CD4-positive, alpha-beta T cell (primary cell): Measurements from ENCODE around the gene SORCS2. TPM values are rescaled to one million over a fixed set of nuclear protein-coding genes. Genes with fewer than 3 reads are reported as not detected.

Experiments used
- ATAC-seq: fragments of 200-7000 bp; cut with Tn5 transposase; one replicate; pipeline ENCODE4 v1.10.0; 2022; ENCODE audit warnings: mild to moderate bottlenecking; ENCODE audit not compliant: poor library complexity
- CTCF ChIA-PET: fragments of 350-600 bp; sonication (Branson Sonifier 250); formaldehyde crosslinking; loops from one replicate; lab custom pipeline; 2021; ENCODE audit warnings: antibody characterized with exemption, inconsistent platforms; lab: Charles Lee
- POLR2A ChIA-PET: fragments of 350-600 bp; sonication (Branson Sonifier 250); formaldehyde crosslinking; loops from one replicate; lab custom pipeline; 2021; ENCODE audit warnings: antibody characterized with exemption, inconsistent platforms; lab: Charles Lee
- DNase-seq, 14 experiments: peaks; one replicate each; pipeline ENCODE4 v3.0.0-alpha.2; 2013 to 2020; ENCODE audit warnings: mixed read lengths in 2 of 14
- H3K27ac ChIP-seq, 2 donors: one replicate each; pipeline versions ENCODE4 v1.5.1 to v1.7.0; 2013; ENCODE audit warnings: low read length in 2 of 2, low read depth in 1 of 2, mild to moderate bottlenecking in 1 of 2
- H3K27me3 ChIP-seq, 2 experiments: 1 replicate in 1 of 2; 2 replicates in 1 of 2; pipeline versions ENCODE4 v1.6.1 to v1.7.0; 2013; ENCODE audit warnings: low read length in 2 of 2, control low read depth in 1 of 2, mild to moderate bottlenecking in 1 of 2, moderate library complexity in 1 of 2; ENCODE audit not compliant: insufficient read depth in 2 of 2, control insufficient read depth in 1 of 2
- H3K36me3 ChIP-seq: one replicate; pipeline ENCODE4 v1.6.1; 2013; ENCODE audit warnings: low read length, control low read depth; ENCODE audit not compliant: insufficient read depth
- H3K4me1 ChIP-seq: one replicate; pipeline ENCODE4 v1.6.1; 2013; ENCODE audit warnings: low read length, control low read depth; ENCODE audit not compliant: insufficient read depth
- H3K4me3 ChIP-seq: one replicate; pipeline ENCODE4 v1.5.1; 2013; ENCODE audit warnings: mild to moderate bottlenecking, low read length, moderate library complexity
- H3K9me3 ChIP-seq, 2 experiments: 1 replicate in 1 of 2; 2 replicates in 1 of 2; pipeline versions ENCODE4 v1.6.1 to v1.7.0; 2013; ENCODE audit warnings: low read length in 2 of 2, mild to moderate bottlenecking in 2 of 2, control low read depth in 1 of 2, moderate library complexity in 1 of 2; ENCODE audit not compliant: control insufficient read depth in 1 of 2, insufficient read depth in 1 of 2
- H3K27ac Mint-ChIP-seq: one replicate; pipeline ENCODE4 v1.8.0; 2020; ENCODE audit warnings: mixed read lengths
- H3K27me3 Mint-ChIP-seq: one replicate; pipeline ENCODE4 v1.8.0; 2021; ENCODE audit warnings: mixed read lengths
- H3K36me3 Mint-ChIP-seq: one replicate; pipeline ENCODE4 v1.8.0; 2021; ENCODE audit warnings: low read depth, mixed read lengths
- H3K4me1 Mint-ChIP-seq: one replicate; pipeline ENCODE4 v1.8.0; 2021; ENCODE audit warnings: low read depth, mixed read lengths
- H3K4me3 Mint-ChIP-seq: one replicate; pipeline ENCODE4 v1.8.0; 2020; ENCODE audit warnings: mild to moderate bottlenecking, mixed read lengths
- H3K9me3 Mint-ChIP-seq: one replicate; pipeline ENCODE4 v1.8.0; 2020; ENCODE audit warnings: mixed read lengths
- CTCF ChIP-seq: fragments of 200-600 bp; IDR thresholded peaks from one replicate; pipeline ENCODE4 v1.8.0; 2022; ENCODE audit warnings: antibody characterized with exemption, mild to moderate bottlenecking
- intact Hi-C, 2 experiments: fragments of 100-400 bp; cut with DNase I in 1 of 2; cut with micrococcal nuclease in 1 of 2; formaldehyde crosslinking; loops; one replicate each; pipeline versions ENCODE4 v1.15.1 to v1.9.0; 2023 to 2025; cut with DNase I, micrococcal nuclease
- total RNA-seq, 174 experiments: library from RNA in 2 of 174; stranded (reverse) in 2 of 174; gene quantifications; one replicate each; pipeline ENCODE4 v1.2.3 and lab custom pipeline; 2021 to 2026

The SORCS2 gene
- total RNA-seq, 2 experiments from 2014 or later: not detected

- ChIA-PET CTCF (no interaction called here), POLR2A (no interaction called here)
- no peaks in the 10 kb centered on the region for H3K36me3 ChIP-seq
- Mint-ChIP-seq H3K9me3 (no peaks in the 10 kb centered on the region), H3K4me1 (no peaks in the 10 kb centered on the region), H3K36me3 (no peaks in the 10 kb centered on the region), H3K27ac (no peak overlapping the region), H3K4me3 (no peak overlapping the region), H3K27me3 (peaks cover 9% of the 10 kb centered on the region)
- DNase-seq: no peak
- H3K4me3 ChIP-seq: no peak overlapping the region
- no peak overlapping the region for H3K27ac ChIP-seq
- ATAC-seq: no peak
- peaks cover 0 to 3% of the 10 kb centered on the region in 2 experiments for H3K27me3 ChIP-seq
- intact Hi-C loops: no loop called here
- no peak for TF ChIP-seq CTCF
- H3K4me1 ChIP-seq: no peaks in the 10 kb centered on the region
- H3K9me3 ChIP-seq: peaks cover 0 to 8% of the 10 kb centered on the region in 2 experiments
Measured at GRCh38 chr4:7458066-7458425, 265.7 kb downstream of the SORCS2 start.

DNA sequence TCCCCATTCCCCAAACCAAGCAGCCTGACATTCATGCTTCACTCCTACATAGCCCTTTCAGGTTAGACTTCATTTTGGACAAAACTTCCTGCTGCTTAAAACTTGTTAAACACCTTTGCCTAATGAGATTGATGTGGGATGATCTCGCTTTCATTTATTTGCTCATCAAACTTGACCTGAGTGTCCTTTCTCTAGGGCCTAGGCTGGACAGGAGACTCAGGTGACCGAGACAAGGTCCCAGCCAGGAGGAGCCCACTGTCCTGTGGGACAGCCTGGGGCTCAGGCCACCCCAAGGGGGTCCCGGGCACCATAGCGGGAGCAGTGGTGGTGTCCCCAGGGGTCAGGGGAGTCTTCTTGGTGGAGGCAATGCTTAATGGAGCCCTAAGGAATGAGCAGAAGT is 266.1 kb downstream of the SORCS2 start:
- intact Hi-C loops: no loop called here
- no peak for TF ChIP-seq CTCF
- ATAC-seq (no peak), DNase-seq (no peak)
- peaks cover 9% of the 10 kb centered on the region for H3K27me3 Mint-ChIP-seq
- H3K4me3 ChIP-seq: no peak overlapping the region
- H3K9me3 Mint-ChIP-seq: no peaks in the 10 kb centered on the region
- H3K36me3 Mint-ChIP-seq: no peaks in the 10 kb centered on the region
- peaks cover 0 to 8% of the 10 kb centered on the region in 2 experiments for H3K9me3 ChIP-seq
- POLR2A ChIA-PET: no interaction called here
- CTCF ChIA-PET: no interaction called here
- no peaks in the 10 kb centered on the region for H3K4me1 Mint-ChIP-seq
- H3K36me3 ChIP-seq: no peaks in the 10 kb centered on the region
- no peak overlapping the region for H3K27ac ChIP-seq
- H3K4me3 Mint-ChIP-seq: no peak overlapping the region
- no peaks in the 10 kb centered on the region for H3K4me1 ChIP-seq
- H3K27ac Mint-ChIP-seq: no peak overlapping the region
- H3K27me3 ChIP-seq: peaks cover 0 to 3% of the 10 kb centered on the region in 2 experiments

GRCh38 chr4:7459471-7459870 is 267.1 kb downstream of the SORCS2 start:
- Histone ChIP-seq H3K4me3 (no peak overlapping the region), H3K9me3 (peaks cover 0 to 8% of the 10 kb centered on the region in 2 experiments), H3K27ac (no peak overlapping the region), H3K4me1 (no peaks in the 10 kb centered on the region), H3K27me3 (peaks cover 0 to 3% of the 10 kb centered on the region in 2 experiments), H3K36me3 (no peaks in the 10 kb centered on the region)
- Mint-ChIP-seq H3K27ac (no peak overlapping the region), H3K9me3 (no peaks in the 10 kb centered on the region), H3K36me3 (no peaks in the 10 kb centered on the region), H3K27me3 (peaks cover 9% of the 10 kb centered on the region), H3K4me1 (no peaks in the 10 kb centered on the region), H3K4me3 (no peak overlapping the region)
- ChIA-PET POLR2A (no interaction called here), CTCF (no interaction called here)
- ATAC-seq (no peak), DNase-seq (no peak)
- TF ChIP-seq CTCF: no peak
- intact Hi-C loops: no loop called here
